ENCODE results near the gene VAV3.

GRCh38 chr1:107925565-107925964 is 39.4 kb downstream of the VAV3 start:
- TF ChIP-seq NPAS2 (CRISPR knock-in tag; IDR thresholded peaks at IDR 0.05; ENCODE audit: borderline replicate concordance) = no peak
- TF ChIP-seq ZNF274 (CRISPR knock-in tag; IDR thresholded peaks at IDR 0.05) = no peak
- TF ChIP-seq EP300 (IDR thresholded peaks at IDR 0.05; ENCODE audit: low read depth in 2 of 2, low read length in 2 of 2) = no peak
- no peak for TF ChIP-seq EP300 (CRISPR knock-in tag; IDR thresholded peaks at IDR 0.05; ENCODE audit: borderline replicate concordance)
- TF ChIP-seq POLR2A (IDR thresholded peaks at IDR 0.05; ENCODE audit: insufficient read depth in 1 of 2, low read depth in 2 of 2, low read length in 2 of 2) = no peak
- TF ChIP-seq ZBTB43 (CRISPR knock-in tag; conservative IDR thresholded peaks at IDR 0.05) = no peak
- no peak for TF ChIP-seq TEAD2 (CRISPR knock-in tag; IDR thresholded peaks at IDR 0.05)
- no peak for TF ChIP-seq AFF4 (CRISPR knock-in tag; IDR thresholded peaks at IDR 0.05)
- TF ChIP-seq CTCF (CRISPR knock-in tag; IDR thresholded peaks at IDR 0.05) = no peak
- TF ChIP-seq ZNF44 (CRISPR knock-in tag; IDR thresholded peaks at IDR 0.05) = no peak
- TF ChIP-seq ZNF780A (CRISPR knock-in tag; IDR thresholded peaks at IDR 0.05) = no peak
- no peak for TF ChIP-seq ZNF607 (CRISPR knock-in tag; IDR thresholded peaks at IDR 0.05; ENCODE audit: borderline replicate concordance)
